Memory B cell (primary cell): ENCODE measurements around the gene EBI3.
"Not testable (repeated sequence)": the region's sequence is repeated elsewhere in the genome, so short reads cannot be mapped to it uniquely, and the experiment has no call there.

Experiments
- ATAC-seq: fragments of 150-1000 bp; cut with Tn5 transposase; 2 replicates; pipeline ENCODE4 v1.10.0; 2021; ENCODE audit warnings: low read depth, mild to moderate bottlenecking, moderate library complexity
- DNase-seq, 2 donors: peaks; one replicate each; pipeline ENCODE4 v3.0.0; 2022; ENCODE audit warnings: low spot score in 2 of 2
- H3K27ac Mint-ChIP-seq: one replicate; pipeline ENCODE4 v1.8.0; 2022; ENCODE audit warnings: mild to moderate bottlenecking, moderate library complexity, mixed read lengths
- H3K27me3 Mint-ChIP-seq: one replicate; pipeline ENCODE4 v1.8.0; 2022; ENCODE audit warnings: mixed read lengths
- H3K36me3 Mint-ChIP-seq: one replicate; pipeline ENCODE4 v1.8.0; 2022; ENCODE audit warnings: mild to moderate bottlenecking, mixed read lengths
- H3K4me1 Mint-ChIP-seq: one replicate; pipeline ENCODE4 v1.8.0; 2022; ENCODE audit warnings: mixed read lengths
- H3K4me3 Mint-ChIP-seq: one replicate; pipeline ENCODE4 v1.8.0; 2022; ENCODE audit warnings: mild to moderate bottlenecking, moderate library complexity, mixed read lengths
- H3K9me3 Mint-ChIP-seq: one replicate; pipeline ENCODE4 v1.8.0; 2022; ENCODE audit warnings: mixed read lengths

The EBI3 gene

DNA sequence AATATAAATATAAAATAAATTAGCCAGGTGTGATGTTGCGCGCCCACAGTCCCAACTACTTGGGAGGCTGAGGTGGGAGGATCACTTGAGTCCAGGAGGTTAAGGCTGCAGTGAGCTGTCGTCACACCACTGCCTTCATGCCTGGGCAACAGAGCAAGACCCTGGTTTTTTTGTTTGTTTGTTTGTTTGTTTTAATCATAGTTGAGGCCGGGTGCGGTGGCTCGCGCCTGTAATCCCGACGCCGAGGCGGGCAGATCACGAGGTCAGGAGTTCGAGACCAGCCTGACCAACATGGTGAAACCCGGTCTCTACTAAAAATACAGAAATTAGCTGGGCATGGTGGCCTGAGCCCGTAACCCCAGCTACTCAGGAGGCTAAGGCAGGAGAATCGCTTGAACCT is 8.2 kb downstream of the EBI3 start:
- not testable (repeated sequence) for H3K27me3 Mint-ChIP-seq, ATAC-seq, DNase-seq, H3K36me3 Mint-ChIP-seq, H3K4me1 Mint-ChIP-seq, H3K27ac Mint-ChIP-seq, H3K4me3 Mint-ChIP-seq, H3K9me3 Mint-ChIP-seq

DNA sequence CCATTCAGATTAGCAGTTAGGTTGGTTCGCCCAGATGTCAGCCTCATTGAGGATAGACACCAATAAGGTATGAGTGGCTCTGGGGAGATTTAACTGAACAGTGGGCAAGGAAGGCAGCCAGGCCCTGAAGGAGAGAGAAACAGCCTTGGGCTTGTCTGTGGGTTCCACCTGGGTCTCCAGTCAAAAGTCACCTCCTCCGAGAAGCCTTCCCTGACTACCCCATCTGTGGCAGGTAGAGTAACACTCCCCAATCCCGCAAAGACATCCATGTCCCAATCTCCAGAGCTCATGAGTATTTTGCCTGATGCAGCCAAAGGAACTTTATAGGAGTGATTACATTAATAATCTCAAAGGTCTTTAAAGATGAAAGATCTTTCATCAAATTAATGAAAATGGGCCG is 9.5 kb downstream of the EBI3 start:
- ATAC-seq, result no peak
- Mint-ChIP-seq H3K36me3 (peaks cover 3% of the 10 kb centered on the region), H3K9me3 (peaks cover 6% of the 10 kb centered on the region), H3K27me3 (no peaks in the 10 kb centered on the region), H3K4me3 (no peak overlapping the region), H3K4me1 (peaks cover 5% of the 10 kb centered on the region), H3K27ac (no peak overlapping the region)
- DNase-seq, result no peak

DNA sequence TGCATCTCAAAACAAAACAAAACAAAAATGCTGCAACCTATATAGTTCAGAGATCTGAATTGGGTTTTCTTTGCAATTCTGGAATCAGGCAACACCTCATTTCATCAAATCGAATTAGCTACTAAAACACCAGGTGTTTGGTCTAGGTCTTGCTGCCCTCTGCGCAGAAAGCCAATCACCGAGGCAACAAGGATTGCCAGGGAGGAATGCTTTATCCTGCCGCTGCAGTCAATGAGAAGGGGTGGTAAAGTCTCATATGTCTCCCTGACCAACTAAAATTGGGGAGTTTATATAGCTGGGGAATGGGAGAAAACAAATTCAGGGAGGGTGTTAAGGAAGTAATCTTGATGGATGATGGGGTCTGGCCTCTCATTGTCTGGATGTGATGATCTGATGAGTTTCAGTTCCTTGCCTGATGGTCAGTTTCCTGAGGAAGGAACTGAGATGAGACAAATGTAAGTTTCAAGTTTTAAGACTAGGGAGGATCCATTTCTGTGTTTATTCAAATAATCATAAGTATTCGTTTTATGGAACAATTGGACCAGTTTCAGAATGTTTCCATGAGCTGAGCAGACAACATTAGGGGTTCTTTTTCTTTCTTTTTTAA is 12.6 kb downstream of the EBI3 start:
- Mint-ChIP-seq H3K9me3 (peaks cover 6% of the 10 kb centered on the region), H3K4me3 (no peak overlapping the region), H3K27ac (no peak overlapping the region), H3K4me1 (peaks cover 9% of the 10 kb centered on the region), H3K36me3 (peaks cover 2% of the 10 kb centered on the region), H3K27me3 (no peaks in the 10 kb centered on the region)
- DNase-seq (no peak), ATAC-seq (no peak)

- Mint-ChIP-seq H3K4me3 (peak overlapping the region; percentile 27), H3K4me1 (peaks cover 17% of the 10 kb centered on the region), H3K36me3 (peaks cover 22% of the 10 kb centered on the region), H3K27ac (peak overlapping the region; percentile 100)
- not testable (repeated sequence) for H3K27me3 Mint-ChIP-seq, H3K9me3 Mint-ChIP-seq, DNase-seq, ATAC-seq
Observed at GRCh38 chr19:4245938-4246337, 16.6 kb downstream of the EBI3 start.

GRCh38 chr19:4246767-4247593 is 17.7 kb downstream of the EBI3 start, which contains the start of gene YJU2:
Gene YJU2, plus strand, starts transcription at chr19:4247080. Its CDS starts 67 bp downstream, at chr19:4247147.
- DNase-seq, result peak; percentile 96 to 99
- Mint-ChIP-seq H3K4me1 (peaks cover 14% of the 10 kb centered on the region), H3K27me3 (no peaks in the 10 kb centered on the region), H3K27ac (peak within 1 kb of the TSS; percentile 100), H3K36me3 (peaks cover 25% of the 10 kb centered on the region), H3K9me3 (peaks cover 3% of the 10 kb centered on the region), H3K4me3 (peak within 1 kb of the TSS; percentile 100)
- ATAC-seq, result peak; percentile 91

DNA sequence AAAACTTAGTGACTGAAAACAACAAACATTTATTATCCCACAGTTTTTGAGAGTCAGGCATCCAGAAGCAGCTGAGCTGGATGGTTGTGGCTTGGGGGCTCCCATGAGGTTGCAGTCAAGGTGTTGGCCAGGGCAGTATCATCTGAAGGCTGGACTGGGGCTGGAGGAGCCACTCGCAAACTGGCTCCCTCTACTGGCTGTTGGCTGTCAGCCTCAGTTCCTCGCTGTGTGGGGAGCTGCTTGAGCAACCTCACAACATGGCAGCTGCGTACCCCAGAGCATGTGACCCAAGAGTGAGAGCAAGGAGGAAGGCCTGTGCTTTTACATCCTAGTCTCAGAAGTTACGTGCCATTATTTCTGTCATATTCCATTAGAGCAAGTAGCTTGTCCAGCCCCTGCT is 27.2 kb downstream of the EBI3 start:
- H3K4me3 Mint-ChIP-seq, result no peak overlapping the region
- H3K27me3 Mint-ChIP-seq, result no peaks in the 10 kb centered on the region
- H3K36me3 Mint-ChIP-seq, result peaks cover 32% of the 10 kb centered on the region
- DNase-seq (no peak), ATAC-seq (no peak)
- H3K27ac Mint-ChIP-seq, result no peak overlapping the region
- H3K4me1 Mint-ChIP-seq, result peaks cover 5% of the 10 kb centered on the region
- no peaks in the 10 kb centered on the region for H3K9me3 Mint-ChIP-seq

- no peak for DNase-seq
- Mint-ChIP-seq H3K27me3 (no peaks in the 10 kb centered on the region), H3K36me3 (peaks cover 34% of the 10 kb centered on the region), H3K4me1 (peaks cover 5% of the 10 kb centered on the region), H3K9me3 (no peaks in the 10 kb centered on the region), H3K4me3 (no peak overlapping the region), H3K27ac (no peak overlapping the region)
- ATAC-seq, result no peak
Observed at GRCh38 chr19:4257025-4257424, 27.7 kb downstream of the EBI3 start.

GRCh38 chr19:4258181-4258580 is 28.9 kb downstream of the EBI3 start:
- Mint-ChIP-seq H3K9me3 (no peaks in the 10 kb centered on the region), H3K4me3 (no peak overlapping the region), H3K36me3 (peaks cover 36% of the 10 kb centered on the region), H3K27me3 (no peaks in the 10 kb centered on the region), H3K4me1 (peaks cover 5% of the 10 kb centered on the region), H3K27ac (no peak overlapping the region)
- ATAC-seq, result no peak
- DNase-seq, result no peak

DNA sequence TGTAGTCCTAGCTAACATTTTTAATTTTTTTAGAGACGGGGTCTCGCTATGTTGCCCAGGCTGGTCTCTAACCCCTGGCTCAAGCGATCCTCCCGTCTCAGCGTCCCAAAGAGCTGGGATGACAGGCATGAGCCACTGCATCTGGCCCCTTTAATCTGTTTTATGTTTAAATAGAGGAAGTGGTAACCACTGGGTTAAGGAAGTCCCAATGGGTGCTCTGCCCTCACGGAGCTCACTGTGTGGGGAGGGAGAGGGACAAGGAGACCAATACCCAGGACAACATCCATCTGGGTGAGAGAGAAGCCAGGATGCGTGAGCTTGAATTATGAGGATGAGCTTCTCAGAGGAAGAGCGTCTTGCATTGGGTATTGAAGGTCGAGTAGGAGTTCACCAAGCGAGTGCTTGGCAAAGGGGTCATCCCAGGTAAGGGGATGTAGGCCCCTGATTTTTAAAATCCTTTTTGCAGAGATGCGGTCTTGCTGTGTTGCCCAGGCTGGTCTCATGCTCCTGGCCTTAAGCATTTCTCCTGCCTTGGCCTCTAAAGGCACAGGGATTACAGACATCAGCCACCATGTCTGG is 31.4 kb downstream of the EBI3 start:
- Mint-ChIP-seq H3K27ac (peak overlapping the region; percentile 3), H3K9me3 (no peaks in the 10 kb centered on the region), H3K4me3 (no peak overlapping the region), H3K27me3 (no peaks in the 10 kb centered on the region), H3K4me1 (peaks cover 2% of the 10 kb centered on the region), H3K36me3 (peaks cover 32% of the 10 kb centered on the region)
- ATAC-seq (peak; percentile 66), DNase-seq (no peak)

- H3K27me3 Mint-ChIP-seq, result no peaks in the 10 kb centered on the region
- DNase-seq (no peak), ATAC-seq (no peak)
- no peaks in the 10 kb centered on the region for H3K9me3 Mint-ChIP-seq
- no peak overlapping the region for H3K4me3 Mint-ChIP-seq
- peaks cover 12% of the 10 kb centered on the region for H3K4me1 Mint-ChIP-seq
- H3K36me3 Mint-ChIP-seq, result peaks cover 32% of the 10 kb centered on the region
- no peak overlapping the region for H3K27ac Mint-ChIP-seq
Observed at GRCh38 chr19:4264812-4265211, 35.5 kb downstream of the EBI3 start.

GRCh38 chr19:4266253-4267000 is 37.1 kb downstream of the EBI3 start:
- DNase-seq (no peak), ATAC-seq (peak; percentile 61)
- Mint-ChIP-seq H3K27me3 (no peaks in the 10 kb centered on the region), H3K36me3 (peaks cover 29% of the 10 kb centered on the region), H3K4me3 (no peak overlapping the region), H3K9me3 (no peaks in the 10 kb centered on the region), H3K4me1 (peaks cover 10% of the 10 kb centered on the region), H3K27ac (no peak overlapping the region)

GRCh38 chr19:4267101-4267900 is 38.0 kb downstream of the EBI3 start:
- H3K36me3 Mint-ChIP-seq, result peaks cover 27% of the 10 kb centered on the region
- no peaks in the 10 kb centered on the region for H3K27me3 Mint-ChIP-seq
- ATAC-seq (peak; percentile 59), DNase-seq (peak; percentile 41 to 64)
- H3K4me3 Mint-ChIP-seq, result no peak overlapping the region
- H3K9me3 Mint-ChIP-seq, result no peaks in the 10 kb centered on the region
- peak overlapping the region; percentile 74 for H3K27ac Mint-ChIP-seq
- peaks cover 10% of the 10 kb centered on the region for H3K4me1 Mint-ChIP-seq
